Kidney (tissue), 14 donors: ENCODE measurements around the gene ACP7. TPM values are rescaled to one million over a fixed set of nuclear protein-coding genes. Genes with fewer than 3 reads are reported as not detected.

ENCODE experiments used
- DNase-seq, 5 donors: peaks; one replicate each; pipeline ENCODE4 v3.0.0-alpha.2; 2013 to 2020
- FAIRE-seq: peaks from 2 replicates; lab custom pipeline; 2012; peaks lifted over from hg19 to GRCh38; lab: Jason Lieb, UNC
- H3K27ac ChIP-seq, 2 donors: one replicate each; pipeline ENCODE4 v1.7.0; 2013; ENCODE audit warnings: low read depth in 2 of 2, low read length in 2 of 2, inconsistent platforms in 1 of 2
- H3K27me3 ChIP-seq: one replicate; pipeline ENCODE4 v1.7.1; 2013; ENCODE audit warnings: low read length, inconsistent platforms; ENCODE audit not compliant: control insufficient read depth, insufficient read depth
- H3K36me3 ChIP-seq, 3 donors: one replicate each; pipeline versions ENCODE4 v1.7.0 to v1.7.1; 2013; ENCODE audit warnings: low read length in 3 of 3, control low read depth in 1 of 3, inconsistent platforms in 1 of 3; ENCODE audit not compliant: insufficient read depth in 3 of 3, control insufficient read depth in 2 of 3
- H3K4me1 ChIP-seq, 3 donors: one replicate each; pipeline versions ENCODE4 v1.7.0 to v1.7.1; 2013; ENCODE audit warnings: low read length in 3 of 3, inconsistent platforms in 1 of 3, low read depth in 1 of 3; ENCODE audit not compliant: control insufficient read depth in 2 of 3, insufficient read depth in 2 of 3
- H3K4me3 ChIP-seq, 3 donors: one replicate each; pipeline versions ENCODE4 v1.7.0 to v1.8.1; 2013; ENCODE audit warnings: low read length in 3 of 3, control low read depth in 1 of 3, inconsistent platforms in 1 of 3
- H3K9ac ChIP-seq, 3 donors: one replicate each; pipeline versions ENCODE4 v1.7.0 to v1.7.1; 2013; ENCODE audit warnings: low read length in 3 of 3, control low read depth in 1 of 3, inconsistent platforms in 1 of 3
- H3K9me3 ChIP-seq, 3 donors: one replicate each; pipeline versions ENCODE4 v1.7.0 to v1.7.1; 2013; ENCODE audit warnings: low read length in 3 of 3, control low read depth in 1 of 3, inconsistent platforms in 1 of 3; ENCODE audit not compliant: control insufficient read depth in 2 of 3, insufficient read depth in 1 of 3
- intact Hi-C: fragments of 100-400 bp; cut with DNase I; formaldehyde crosslinking; loops from one replicate; pipeline ENCODE4 v1.11.1; 2022
- polyA plus RNA-seq: library from polyadenylated mRNA; stranded (reverse); fragments of 350-450 nt; fragmentation: Illumina TruSeq; extraction: RNeasy Lipid Tissue Mini Kit (QIAGEN cat#74804); gene quantifications from one replicate; pipeline ENCODE4 v1.2.3, GENCODE V29; 2014; ENCODE audit warnings: low read depth, low replicate concordance; ENCODE audit not compliant: insufficient read depth
- total RNA-seq: library from RNA; stranded (reverse); fragmentation: NEBNext Ultra II Directional; extraction: Animal tissue kit (Norgen Biotek cat#: 25700); gene quantifications from one replicate; pipeline ENCODE4 v1.2.1, GENCODE V29; 2021
- TF ChIP-seq, protein P1 (sequence below): IDR thresholded peaks from 3 replicates; pipeline ENCODE4 v1.5.1; 2012; ENCODE audit warnings: mild to moderate bottlenecking, moderate library complexity, borderline replicate concordance; ENCODE audit not compliant: insufficient read depth; ENCODE audit errors: extremely low read depth
- donor health status: control.
- donor health status: control.
- donor health status: control.
- donor health status: control.
- donor health status: control.
- donor health status: DM: yes; HTN: yes; CAD: no.
- donor health status: Normal renal cell carcinoma (clear cell type).

ACP7 gene
- total and polyA plus RNA-seq, 2 donors from 2014 or later: 0.13 TPM; not detected in 1

DNA sequence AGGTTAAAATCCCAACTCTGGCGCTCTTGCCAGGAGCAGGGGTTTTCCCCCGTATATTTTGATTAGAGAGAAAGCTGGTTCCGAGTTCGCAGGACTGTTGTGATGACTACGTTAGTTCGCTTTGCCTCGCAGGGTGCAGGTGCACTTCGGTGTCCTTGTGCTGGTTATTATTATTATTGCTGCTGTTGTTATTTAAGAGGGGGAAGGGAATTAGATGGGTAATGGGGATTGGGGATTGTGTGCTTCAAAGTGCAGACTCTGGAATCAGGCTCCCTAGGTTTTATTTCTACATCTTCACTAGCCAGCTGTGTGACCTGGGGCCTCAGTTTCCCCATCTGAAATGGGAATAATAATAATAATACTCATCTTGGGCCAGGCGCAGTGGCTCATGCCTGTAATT, 15.2 kb downstream of the ACP7 start:
- Histone ChIP-seq H3K4me1 (no peaks in the 10 kb centered on the region), H3K9ac (no peak overlapping the region), H3K9me3 (no peaks in the 10 kb centered on the region), H3K36me3 (no peaks in the 10 kb centered on the region), H3K27ac (no peak overlapping the region), H3K27me3 (no peaks in the 10 kb centered on the region), H3K4me3 (no peak overlapping the region)
- FAIRE-seq (no peak), DNase-seq (no peak)
- intact Hi-C loops: no loop called here
- TF ChIP-seq, protein P1, sequence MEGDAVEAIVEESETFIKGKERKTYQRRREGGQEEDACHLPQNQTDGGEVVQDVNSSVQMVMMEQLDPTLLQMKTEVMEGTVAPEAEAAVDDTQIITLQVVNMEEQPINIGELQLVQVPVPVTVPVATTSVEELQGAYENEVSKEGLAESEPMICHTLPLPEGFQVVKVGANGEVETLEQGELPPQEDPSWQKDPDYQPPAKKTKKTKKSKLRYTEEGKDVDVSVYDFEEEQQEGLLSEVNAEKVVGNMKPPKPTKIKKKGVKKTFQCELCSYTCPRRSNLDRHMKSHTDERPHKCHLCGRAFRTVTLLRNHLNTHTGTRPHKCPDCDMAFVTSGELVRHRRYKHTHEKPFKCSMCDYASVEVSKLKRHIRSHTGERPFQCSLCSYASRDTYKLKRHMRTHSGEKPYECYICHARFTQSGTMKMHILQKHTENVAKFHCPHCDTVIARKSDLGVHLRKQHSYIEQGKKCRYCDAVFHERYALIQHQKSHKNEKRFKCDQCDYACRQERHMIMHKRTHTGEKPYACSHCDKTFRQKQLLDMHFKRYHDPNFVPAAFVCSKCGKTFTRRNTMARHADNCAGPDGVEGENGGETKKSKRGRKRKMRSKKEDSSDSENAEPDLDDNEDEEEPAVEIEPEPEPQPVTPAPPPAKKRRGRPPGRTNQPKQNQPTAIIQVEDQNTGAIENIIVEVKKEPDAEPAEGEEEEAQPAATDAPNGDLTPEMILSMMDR: no peak

GRCh38 chr19:39100500-39101166, 16.5 kb downstream of the ACP7 start:
- Histone ChIP-seq H3K9ac (no peak overlapping the region), H3K36me3 (no peaks in the 10 kb centered on the region), H3K4me1 (no peaks in the 10 kb centered on the region), H3K27ac (no peak overlapping the region), H3K4me3 (no peak overlapping the region), H3K27me3 (no peaks in the 10 kb centered on the region), H3K9me3 (no peaks in the 10 kb centered on the region)
- DNase-seq (no peak), FAIRE-seq (no peak)
- intact Hi-C loops: no loop called here
- TF ChIP-seq, protein P1: no peak

DNA sequence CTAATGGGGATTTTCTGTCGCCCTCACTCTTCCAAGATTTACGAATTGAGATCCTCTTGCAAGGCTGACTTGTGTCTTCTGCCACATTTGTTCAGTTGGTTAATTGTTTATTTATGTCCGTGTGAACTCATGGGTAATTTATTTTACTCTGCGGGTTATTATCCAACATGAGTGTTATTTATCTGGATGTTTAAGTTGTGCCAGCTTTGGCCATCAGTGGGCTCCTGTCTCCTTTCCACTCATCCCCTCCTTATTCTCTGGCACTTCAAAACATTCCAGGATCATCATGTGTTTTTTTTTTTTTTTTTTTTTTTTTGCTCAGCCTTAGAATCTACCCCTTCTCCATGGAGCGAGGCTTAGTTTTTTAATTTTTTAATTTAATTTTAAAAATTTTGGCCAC, 19.0 kb downstream of the ACP7 start:
- DNase-seq (no peak), FAIRE-seq (no peak)
- Histone ChIP-seq H3K4me3 (no peak overlapping the region), H3K36me3 (no peaks in the 10 kb centered on the region), H3K4me1 (no peaks in the 10 kb centered on the region), H3K9ac (no peak overlapping the region), H3K9me3 (no peaks in the 10 kb centered on the region), H3K27ac (no peak overlapping the region), H3K27me3 (no peaks in the 10 kb centered on the region)
- intact Hi-C loops: no loop called here
- TF ChIP-seq, protein P1: no peak
